PC-3 (cell line): Measurements from ENCODE around the gene ZG16.

Experiments used
- EZH2 ChIP-seq: fragments of 300-600 bp; sonication (generic); IDR thresholded peaks from one replicate; pipeline ENCODE4 v1.6.1; 2017; ENCODE audit warnings: antibody characterized with exemption, mild to moderate bottlenecking, low read length; ENCODE audit not compliant: unreplicated experiment
- EZH2phosphoT487 ChIP-seq: fragments of 300-600 bp; sonication (generic); IDR thresholded peaks from 2 replicates; pipeline ENCODE4 v1.6.1; 2018; ENCODE audit warnings: mild to moderate bottlenecking, antibody characterized with exemption, low read length, borderline replicate concordance
- TF ChIP-seq, protein P1 (sequence below): fragments of 300-600 bp; sonication (generic); conservative IDR thresholded peaks from 2 replicates; pipeline ENCODE4 v1.5.1; 2017; ENCODE audit warnings: antibody characterized with exemption, low read depth, mild to moderate bottlenecking, low read length

DNA sequence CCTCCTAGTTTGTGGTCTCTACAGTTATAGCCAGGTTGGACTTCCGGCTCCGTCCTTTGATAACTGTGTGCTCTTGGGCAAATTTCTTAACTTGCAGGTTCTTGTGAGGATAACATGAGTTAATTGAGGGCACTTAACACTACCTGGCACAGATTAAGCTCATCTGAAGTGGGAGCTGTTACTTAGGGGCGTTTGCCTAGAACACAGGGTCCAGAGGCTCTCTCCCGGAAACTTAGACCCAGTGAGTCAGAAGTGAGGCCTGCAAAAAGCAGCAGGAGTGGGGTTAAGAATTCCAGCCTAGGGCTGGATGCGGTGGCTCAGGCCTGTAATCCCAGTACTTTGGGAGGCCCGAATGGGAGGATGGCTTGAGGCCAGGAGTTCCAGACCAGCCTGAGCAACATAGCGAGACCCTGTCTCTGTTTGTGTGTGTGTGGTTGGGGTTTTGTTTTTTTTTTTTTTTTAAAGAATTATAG, 43.6 kb downstream of the ZG16 start:
- TF ChIP-seq EZH2 (no peak), EZH2phosphoT487 (no peak)
- TF ChIP-seq, protein P1, sequence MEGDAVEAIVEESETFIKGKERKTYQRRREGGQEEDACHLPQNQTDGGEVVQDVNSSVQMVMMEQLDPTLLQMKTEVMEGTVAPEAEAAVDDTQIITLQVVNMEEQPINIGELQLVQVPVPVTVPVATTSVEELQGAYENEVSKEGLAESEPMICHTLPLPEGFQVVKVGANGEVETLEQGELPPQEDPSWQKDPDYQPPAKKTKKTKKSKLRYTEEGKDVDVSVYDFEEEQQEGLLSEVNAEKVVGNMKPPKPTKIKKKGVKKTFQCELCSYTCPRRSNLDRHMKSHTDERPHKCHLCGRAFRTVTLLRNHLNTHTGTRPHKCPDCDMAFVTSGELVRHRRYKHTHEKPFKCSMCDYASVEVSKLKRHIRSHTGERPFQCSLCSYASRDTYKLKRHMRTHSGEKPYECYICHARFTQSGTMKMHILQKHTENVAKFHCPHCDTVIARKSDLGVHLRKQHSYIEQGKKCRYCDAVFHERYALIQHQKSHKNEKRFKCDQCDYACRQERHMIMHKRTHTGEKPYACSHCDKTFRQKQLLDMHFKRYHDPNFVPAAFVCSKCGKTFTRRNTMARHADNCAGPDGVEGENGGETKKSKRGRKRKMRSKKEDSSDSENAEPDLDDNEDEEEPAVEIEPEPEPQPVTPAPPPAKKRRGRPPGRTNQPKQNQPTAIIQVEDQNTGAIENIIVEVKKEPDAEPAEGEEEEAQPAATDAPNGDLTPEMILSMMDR, result no peak
